GM18909 (cell line): ENCODE measurements around the gene AUH.

Experiments used
- ATAC-seq: cut with Tn5 transposase; IDR thresholded peaks from one replicate; pipeline ENCODE4 v1.9.1; 2021; ENCODE audit warnings: mild to moderate bottlenecking; ENCODE audit not compliant: unreplicated experiment, poor library complexity

AUH gene

GRCh38 chr9:91193658-91194391, 167.9 kb downstream of the AUH start:
- peak; percentile 56 for ATAC-seq

DNA sequence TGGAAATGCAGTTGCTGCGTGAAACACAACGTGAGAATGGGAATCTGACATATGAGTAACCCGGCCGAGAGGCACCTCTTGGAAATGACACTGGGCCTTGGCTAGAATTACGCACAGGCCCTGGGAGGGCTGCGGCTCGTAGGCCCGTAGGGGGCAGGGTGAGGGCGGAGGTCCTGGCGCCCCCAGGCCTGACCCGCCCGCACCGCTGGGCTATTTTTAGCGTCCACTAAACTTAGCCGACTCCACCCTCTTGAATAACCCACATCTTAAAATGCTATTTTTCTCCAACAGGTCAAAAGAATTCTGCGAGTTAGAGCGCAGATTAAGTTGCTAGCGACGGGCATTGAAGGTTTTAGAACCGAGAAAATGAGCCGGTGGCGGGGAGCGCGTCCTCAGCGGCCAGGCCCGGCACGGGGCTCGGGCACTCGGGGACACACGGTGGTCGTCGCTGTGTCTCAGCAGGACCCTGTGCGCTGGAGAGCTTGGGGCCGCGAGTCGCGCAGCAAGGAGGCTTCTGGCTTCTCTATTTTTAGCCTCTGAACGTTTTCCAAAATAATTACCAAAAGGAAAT, 168.5 kb downstream of the AUH start:
- ATAC-seq = peak; percentile 32

GRCh38 chr9:91192381-91193086, 169.2 kb downstream of the AUH start:
- no peak for ATAC-seq

DNA sequence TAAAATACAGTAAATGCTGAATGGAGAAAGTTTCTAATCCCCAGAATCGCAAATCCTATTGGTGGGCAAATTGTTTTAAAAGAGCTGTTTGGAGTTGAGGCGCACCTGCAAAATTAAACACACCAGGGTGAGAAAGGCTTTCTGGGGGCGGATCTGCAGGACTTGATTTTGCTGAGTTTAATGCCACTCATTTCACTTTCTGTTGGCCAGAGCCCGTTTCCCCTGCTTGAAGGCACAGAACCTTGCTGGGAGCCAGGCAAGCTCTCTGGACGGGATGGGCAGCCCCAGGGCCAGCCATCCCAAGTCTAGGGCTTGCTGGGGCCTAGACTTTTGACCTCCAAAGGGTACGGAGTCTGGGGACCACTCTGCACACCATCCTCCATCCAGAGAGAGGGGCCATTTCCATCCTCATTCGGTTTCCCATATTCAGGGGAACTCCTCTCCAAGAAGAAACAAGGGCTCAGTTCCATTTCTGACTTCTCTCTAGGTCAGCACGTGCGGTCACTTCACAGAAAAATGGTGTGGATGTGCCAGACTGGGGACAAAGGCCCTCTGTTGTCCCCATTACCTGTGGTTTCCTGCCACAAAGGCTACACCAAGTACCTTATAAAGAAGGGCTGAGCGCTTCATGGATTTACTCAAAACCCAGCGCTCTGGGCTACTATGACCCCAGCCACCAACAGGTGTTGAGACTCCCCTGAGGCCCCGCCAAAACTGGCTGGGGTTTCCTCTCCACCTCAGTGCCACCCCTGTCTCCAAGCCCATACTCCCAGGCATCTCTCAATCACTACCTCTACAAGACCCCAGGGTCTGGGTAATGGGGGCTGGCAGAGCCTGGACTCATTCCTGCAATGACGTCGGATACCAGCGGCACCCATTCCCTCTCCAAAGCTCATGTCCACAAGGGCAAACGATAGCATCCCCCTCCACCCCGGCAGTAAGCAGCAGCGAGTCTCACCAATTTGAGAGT, 170.0 kb downstream of the AUH start:
- ATAC-seq = peak; percentile 63

DNA sequence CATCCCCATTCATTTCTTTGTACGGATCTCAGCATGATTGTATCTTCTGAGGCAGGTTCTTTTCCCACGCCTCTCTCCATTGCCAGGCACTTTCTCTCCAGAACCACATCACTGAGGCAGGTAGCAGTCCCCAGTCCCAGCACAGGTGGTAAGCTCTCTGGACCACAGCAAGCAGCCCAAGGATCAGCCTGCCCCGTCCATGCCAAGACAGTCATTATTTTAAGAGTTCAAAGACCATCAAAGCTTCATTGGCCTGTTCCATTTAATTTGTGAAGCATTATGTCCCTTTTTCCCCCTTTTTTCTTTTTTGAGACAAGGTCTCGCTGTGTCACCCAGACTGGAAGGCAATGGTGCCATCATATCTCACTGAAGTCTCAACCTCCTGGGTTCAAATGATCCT, 171.7 kb downstream of the AUH start:
- no peak for ATAC-seq

DNA sequence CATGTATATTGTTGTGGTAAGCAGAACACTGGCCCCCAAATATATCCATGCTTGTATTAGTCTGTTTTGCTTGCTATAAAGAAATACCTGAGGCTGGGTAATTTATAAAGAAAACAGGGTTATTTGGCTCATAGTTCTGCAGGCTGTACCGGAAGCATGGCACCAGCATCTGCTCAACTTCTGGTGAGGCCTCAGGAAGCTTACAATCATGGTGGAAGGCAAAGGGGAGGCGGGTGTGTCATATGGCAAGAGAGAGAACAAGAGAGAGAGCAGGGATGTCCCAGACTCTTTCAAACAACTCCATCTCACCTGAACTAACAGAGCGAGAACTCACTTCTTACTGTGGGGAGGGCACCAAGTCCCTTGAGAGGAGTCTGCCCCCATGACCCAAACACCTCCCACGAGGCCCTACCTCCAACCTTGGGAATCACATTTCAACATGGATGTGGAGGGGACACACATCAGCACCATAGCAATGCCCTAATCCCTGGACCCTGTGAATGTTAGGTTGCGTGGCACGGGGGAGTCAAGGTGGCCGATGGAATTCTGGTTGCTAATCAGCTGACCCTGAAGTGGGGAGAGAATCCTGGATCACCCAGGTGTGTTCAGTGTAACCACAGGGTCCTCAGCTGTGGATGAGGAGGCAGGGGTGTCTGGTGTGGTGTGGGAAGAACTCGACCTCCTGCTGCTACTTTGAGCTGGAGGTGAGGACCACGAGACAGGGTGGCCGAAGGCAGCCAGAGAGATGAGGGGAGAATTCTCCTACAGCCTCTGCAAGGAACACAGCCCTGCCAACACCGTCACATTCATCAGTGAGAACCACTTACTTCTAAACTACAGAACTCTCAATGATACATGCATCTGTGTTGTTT, 172.8 kb downstream of the AUH start:
- ATAC-seq = no peak

- ATAC-seq = no peak
These were observed 173.8 kb downstream of the AUH start for GRCh38 chr9:91187965-91188344.

- no peak for ATAC-seq
These were observed 174.3 kb downstream of the AUH start for GRCh38 chr9:91187311-91187964.

GRCh38 chr9:91186632-91187108, 175.0 kb downstream of the AUH start:
- ATAC-seq = no peak

DNA sequence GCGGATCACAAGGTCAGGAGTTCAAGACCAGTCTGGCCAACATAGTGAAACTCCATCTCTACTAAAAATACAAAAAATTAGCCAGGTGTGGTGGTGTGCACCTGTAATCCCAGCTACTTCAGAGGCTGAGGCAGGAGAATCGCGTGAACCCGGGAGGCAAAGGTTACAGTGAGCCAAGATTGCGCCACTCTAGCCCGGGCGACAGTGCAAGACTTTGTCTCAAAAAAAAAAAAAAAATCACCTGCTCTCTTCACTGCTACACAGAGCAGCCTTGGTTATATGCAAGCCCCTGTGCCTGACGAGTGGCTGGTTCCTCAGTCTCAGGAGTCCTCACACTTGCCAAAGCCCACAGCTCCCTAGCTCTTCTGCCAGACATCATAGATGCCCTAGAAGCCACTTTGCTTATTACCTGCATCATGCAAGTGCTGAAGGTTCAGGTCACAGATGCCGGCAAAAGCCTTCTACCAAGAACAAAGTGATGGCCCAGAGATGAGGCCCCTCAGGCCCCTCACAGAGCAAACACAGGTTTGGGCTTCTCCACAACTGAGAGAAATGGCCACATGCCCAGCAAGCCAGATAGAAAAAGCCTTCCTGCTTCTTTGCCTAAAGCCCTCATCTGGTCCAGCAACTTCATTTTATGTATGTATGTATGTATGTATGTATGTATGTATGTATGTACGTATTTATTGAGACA, 176.4 kb downstream of the AUH start:
- no peak for ATAC-seq

DNA sequence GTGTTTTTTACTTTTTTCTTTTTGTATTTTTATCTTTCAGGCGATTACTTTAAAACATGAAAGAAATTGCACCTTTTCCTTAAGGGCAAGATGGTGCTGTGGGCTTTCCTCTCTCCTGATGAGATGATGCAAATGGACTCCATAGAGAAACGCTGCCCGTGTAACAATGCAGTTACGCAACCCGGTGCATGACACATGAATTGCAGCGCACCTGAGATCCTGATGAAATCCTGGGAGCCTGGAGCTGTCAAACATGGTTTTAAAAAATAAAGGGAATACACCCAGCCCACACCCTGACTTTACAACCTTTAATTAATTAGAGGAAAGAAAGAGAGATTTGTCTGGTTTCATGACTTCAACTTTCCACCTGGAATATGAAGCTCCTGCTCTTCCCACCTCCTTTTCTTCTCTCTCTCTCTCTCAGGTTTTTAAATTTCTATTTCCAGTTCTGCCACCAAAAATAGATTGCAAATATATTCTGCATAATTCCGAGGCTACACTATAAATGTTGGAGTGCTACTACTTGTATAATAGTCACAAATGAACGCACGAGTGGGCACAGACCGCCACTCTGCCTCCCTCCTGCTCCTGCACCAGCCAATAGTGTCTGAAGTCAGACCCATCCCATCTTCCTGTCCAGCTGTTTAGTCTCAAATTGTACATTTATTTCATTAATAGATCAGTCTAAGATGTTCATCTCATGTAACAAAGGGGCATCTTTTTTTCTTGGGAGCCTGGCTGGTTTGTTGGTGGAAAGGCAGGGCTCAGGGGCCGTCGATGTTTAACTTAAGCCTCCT, 179.1 kb downstream of the AUH start:
- no peak for ATAC-seq

- no peak for ATAC-seq
These were observed 180.2 kb downstream of the AUH start for GRCh38 chr9:91181541-91181940.

- no peak for ATAC-seq
These were observed 180.8 kb downstream of the AUH start for GRCh38 chr9:91180930-91181268.

DNA sequence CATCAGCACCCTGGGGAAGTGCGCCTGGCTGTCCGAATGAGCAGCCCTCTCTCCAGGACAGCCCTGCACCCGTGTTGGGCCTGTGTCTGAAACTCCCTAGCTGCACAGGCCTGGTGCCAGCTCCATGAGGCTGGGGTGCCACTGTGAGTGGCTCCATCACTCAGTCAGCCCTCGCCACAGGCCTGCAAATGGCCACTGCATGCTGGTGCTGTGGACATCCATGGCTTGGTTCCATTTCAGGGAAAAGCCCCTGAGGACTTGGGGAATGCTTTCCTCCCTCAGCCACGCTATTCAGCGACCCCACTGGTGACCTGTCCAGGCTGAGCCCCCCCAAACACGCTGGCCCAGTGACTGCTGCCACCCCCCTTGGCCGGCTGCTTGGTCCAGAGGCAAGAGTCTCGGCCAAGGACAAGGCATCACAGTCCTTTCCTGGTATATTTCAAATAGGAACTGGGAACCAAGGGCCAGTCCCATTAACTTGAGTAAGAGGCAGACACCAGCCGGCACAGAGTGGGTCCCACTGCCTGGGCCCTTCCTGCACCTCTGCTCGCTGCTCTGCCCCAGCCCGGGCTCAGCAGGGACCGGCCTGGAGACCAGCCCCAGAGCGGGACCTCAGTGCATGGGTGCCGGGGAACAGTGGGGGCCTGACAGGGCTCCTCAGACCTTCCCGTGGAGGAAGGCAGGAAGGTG, 181.3 kb downstream of the AUH start:
- ATAC-seq = no peak

GRCh38 chr9:91179237-91180138, 182.2 kb downstream of the AUH start:
- no peak for ATAC-seq
